Activated CD8-positive, alpha-beta memory T cell treated with anti-CD3 and anti-CD28 coated beads, Interleukin-2, amount 10 ng/mL, durations not matched to agents 7 days and 5 days (primary cell): ENCODE measurements around the gene CTAG1B. TPM values are rescaled to one million over a fixed set of nuclear protein-coding genes. Genes with fewer than 3 reads are reported as not detected.
A peak's percentile ranks its signal among the peaks of the same experiment; 100 is the strongest.
"Not testable (repeated sequence)": the region's sequence is repeated elsewhere in the genome, so short reads cannot be mapped to it uniquely, and the experiment has no call there.

Source experiments
- ATAC-seq: fragments of 150-1000 bp; cut with Tn5 transposase; one replicate; pipeline ENCODE4 v1.10.0; 2021; ENCODE audit warnings: moderate library complexity
- CTCF ChIA-PET: fragments of 350-600 bp; sonication (Branson Sonifier 250); formaldehyde crosslinking; loops from one replicate; lab custom pipeline; 2021; ENCODE audit warnings: antibody characterized with exemption; lab: Charles Lee
- DNase-seq: peaks from one replicate; pipeline ENCODE4 v3.0.0-alpha.2; 2020
- H3K27ac Mint-ChIP-seq: one replicate; pipeline ENCODE4 v1.8.0; 2021; ENCODE audit warnings: mild to moderate bottlenecking, mixed read lengths
- H3K27me3 Mint-ChIP-seq: one replicate; pipeline ENCODE4 v1.8.0; 2021; ENCODE audit warnings: mixed read lengths
- H3K36me3 Mint-ChIP-seq: one replicate; pipeline ENCODE4 v1.8.0; 2021; ENCODE audit warnings: mild to moderate bottlenecking, mixed read lengths
- H3K4me1 Mint-ChIP-seq: one replicate; pipeline ENCODE4 v1.8.0; 2021; ENCODE audit warnings: mixed read lengths
- H3K4me3 Mint-ChIP-seq: one replicate; pipeline ENCODE4 v1.8.0; 2021; ENCODE audit warnings: mild to moderate bottlenecking, moderate library complexity, mixed read lengths
- H3K9me3 Mint-ChIP-seq: one replicate; pipeline ENCODE4 v1.8.0; 2022; ENCODE audit warnings: low read depth, mixed read lengths
- total RNA-seq, 2 experiments: library from RNA; stranded (reverse); gene quantifications; one replicate each; pipeline ENCODE4 v1.2.3, GENCODE V29; 2021

CTAG1B gene
- total RNA-seq, 2 experiments from 2014 or later = not detected

DNA sequence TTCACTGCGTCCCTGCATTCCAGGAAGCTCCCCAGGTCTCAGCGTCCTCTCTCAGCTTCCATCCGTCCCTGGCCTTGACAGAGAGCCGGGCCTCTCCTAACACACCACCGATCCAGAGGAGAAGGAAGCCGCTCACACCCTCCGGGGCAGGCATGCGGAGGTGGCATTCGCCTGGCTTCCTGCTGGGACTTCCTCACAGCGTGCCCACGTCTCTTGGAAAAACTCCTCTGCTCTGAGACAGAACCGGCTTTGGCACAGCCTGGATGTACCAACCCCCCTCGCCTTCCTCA lies 31.1 kb upstream of the CTAG1B start:
- CTCF ChIA-PET = no interaction called here
- H3K9me3 Mint-ChIP-seq = no peaks in the 10 kb centered on the region
- no peaks in the 10 kb centered on the region for H3K27me3 Mint-ChIP-seq
- H3K4me1 Mint-ChIP-seq = no peaks in the 10 kb centered on the region
- ATAC-seq = no peak
- no peak overlapping the region for H3K4me3 Mint-ChIP-seq
- H3K27ac Mint-ChIP-seq = no peak overlapping the region
- H3K36me3 Mint-ChIP-seq = no peaks in the 10 kb centered on the region
- no peak for DNase-seq

DNA sequence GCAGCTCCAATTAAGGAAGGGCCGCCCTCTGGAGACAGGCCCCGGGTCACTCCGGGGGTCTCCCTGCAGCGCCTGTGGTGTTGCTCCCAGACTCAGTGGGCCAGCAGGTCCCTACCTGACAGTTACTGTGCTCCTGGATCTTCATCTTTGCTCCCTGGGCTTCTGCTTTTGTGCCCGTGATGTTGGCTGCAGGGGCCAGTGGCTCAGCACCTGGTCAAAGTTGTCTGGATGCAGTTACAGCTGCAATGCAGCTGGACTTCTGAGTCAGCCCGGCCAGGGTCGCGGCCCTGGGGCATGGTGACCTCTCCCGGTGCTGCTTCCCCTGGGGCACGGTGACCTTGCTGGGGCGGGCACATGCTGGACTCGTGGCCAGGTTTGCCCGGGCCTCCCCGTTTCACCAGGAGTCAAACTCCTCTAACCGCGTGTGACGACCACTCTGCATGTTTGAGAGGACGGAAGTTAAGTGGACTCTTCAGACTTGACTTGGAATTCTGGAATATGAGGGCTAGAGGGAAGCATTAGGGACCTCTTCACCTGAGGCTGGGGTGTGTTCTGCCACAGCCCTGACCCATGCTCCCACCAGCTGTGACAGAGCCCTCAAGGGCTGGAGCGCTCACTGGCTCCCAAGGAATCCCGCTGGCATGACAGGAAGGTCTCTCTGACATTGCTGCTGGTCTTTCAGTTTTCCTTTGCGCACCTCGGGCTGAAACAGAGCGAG lies 30.6 kb upstream of the CTAG1B start:
- H3K4me1 Mint-ChIP-seq = no peaks in the 10 kb centered on the region
- H3K36me3 Mint-ChIP-seq = no peaks in the 10 kb centered on the region
- no peaks in the 10 kb centered on the region for H3K27me3 Mint-ChIP-seq
- no peak overlapping the region for H3K27ac Mint-ChIP-seq
- no peak for ATAC-seq
- no peak for DNase-seq
- CTCF ChIA-PET = no interaction called here
- no peak overlapping the region for H3K4me3 Mint-ChIP-seq
- H3K9me3 Mint-ChIP-seq = no peaks in the 10 kb centered on the region

DNA sequence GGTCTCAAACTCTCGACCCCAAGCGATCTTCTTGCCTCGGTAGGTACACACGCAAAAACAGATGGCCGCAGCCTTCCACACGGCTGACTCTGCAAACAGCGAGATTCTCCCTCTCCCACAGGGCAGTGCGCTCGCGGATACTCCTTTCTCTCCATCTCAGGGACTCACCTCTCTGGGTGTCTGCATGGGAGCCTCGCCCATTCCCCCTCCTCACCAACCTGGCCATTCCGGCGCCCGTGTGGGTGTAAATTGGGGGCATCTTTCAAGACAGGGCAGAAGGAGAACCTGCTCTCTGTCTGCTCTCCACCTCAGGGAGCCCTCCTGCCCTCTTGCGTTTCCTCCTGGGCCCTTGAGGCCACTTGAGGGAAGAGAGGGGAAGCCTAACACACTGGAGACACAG lies 29.8 kb upstream of the CTAG1B start:
- no peaks in the 10 kb centered on the region for H3K27me3 Mint-ChIP-seq
- H3K4me3 Mint-ChIP-seq = no peak overlapping the region
- H3K4me1 Mint-ChIP-seq = no peaks in the 10 kb centered on the region
- CTCF ChIA-PET = no interaction called here
- no peak for DNase-seq
- no peak for ATAC-seq
- H3K9me3 Mint-ChIP-seq = no peaks in the 10 kb centered on the region
- H3K27ac Mint-ChIP-seq = no peak overlapping the region
- H3K36me3 Mint-ChIP-seq = no peaks in the 10 kb centered on the region

GRCh38 chrX:154645745-154646378 lies 26.8 kb upstream of the CTAG1B start:
- H3K4me1 Mint-ChIP-seq, H3K4me3 Mint-ChIP-seq, H3K9me3 Mint-ChIP-seq, CTCF ChIA-PET, H3K36me3 Mint-ChIP-seq, H3K27ac Mint-ChIP-seq, DNase-seq, H3K27me3 Mint-ChIP-seq: not testable (repeated sequence)
- ATAC-seq = peak; percentile 77

DNA sequence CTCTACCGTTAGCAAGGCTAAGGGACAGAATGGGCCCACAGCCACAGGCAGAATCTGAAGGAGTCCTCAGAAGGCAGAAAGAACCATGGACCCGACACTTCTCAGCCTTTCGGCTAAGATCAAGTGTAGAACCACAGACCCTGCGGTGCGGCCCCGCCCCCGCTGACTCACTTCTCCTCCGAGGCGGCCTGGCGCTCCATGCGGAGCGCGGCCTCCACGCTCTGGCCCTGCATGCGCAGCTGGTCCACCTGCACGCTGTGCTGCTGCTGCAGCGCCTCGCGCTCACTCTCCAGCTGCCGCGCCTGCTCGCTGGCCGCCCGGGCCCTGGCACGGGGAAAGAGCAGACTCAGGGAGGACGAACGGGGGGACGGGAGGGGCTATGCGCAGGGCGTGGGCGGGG lies 24.6 kb upstream of the CTAG1B start:
- CTCF ChIA-PET, H3K36me3 Mint-ChIP-seq, H3K27me3 Mint-ChIP-seq, H3K27ac Mint-ChIP-seq, DNase-seq, H3K9me3 Mint-ChIP-seq, ATAC-seq, H3K4me3 Mint-ChIP-seq, H3K4me1 Mint-ChIP-seq: not testable (repeated sequence)

DNA sequence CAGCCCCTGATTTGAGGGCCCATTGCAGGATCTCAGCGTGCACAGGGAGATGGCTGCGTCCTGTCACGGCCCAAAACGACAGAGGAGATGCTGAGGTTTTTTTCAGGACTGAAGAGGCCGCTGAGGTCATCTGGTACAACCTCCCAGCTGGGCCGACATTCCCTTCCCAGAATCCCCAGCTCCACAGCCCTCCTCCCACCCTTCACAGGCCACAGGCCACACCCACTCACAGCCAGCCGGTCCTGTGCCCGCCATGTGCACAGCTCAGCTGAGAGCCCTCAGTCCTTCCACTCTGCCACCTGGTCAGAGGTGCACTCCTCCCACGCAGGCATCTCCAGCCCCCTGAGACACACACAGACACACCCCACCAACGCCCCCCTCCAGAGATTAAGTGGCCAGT lies 22.7 kb upstream of the CTAG1B start:
- H3K27ac Mint-ChIP-seq, ATAC-seq, H3K9me3 Mint-ChIP-seq, H3K4me3 Mint-ChIP-seq, H3K4me1 Mint-ChIP-seq, H3K27me3 Mint-ChIP-seq, CTCF ChIA-PET, H3K36me3 Mint-ChIP-seq, DNase-seq: not testable (repeated sequence)

- H3K4me1 Mint-ChIP-seq, DNase-seq, H3K36me3 Mint-ChIP-seq, H3K9me3 Mint-ChIP-seq, ATAC-seq, H3K27me3 Mint-ChIP-seq, H3K27ac Mint-ChIP-seq, H3K4me3 Mint-ChIP-seq, CTCF ChIA-PET: not testable (repeated sequence)
These were observed 14.6 kb upstream of the CTAG1B start for GRCh38 chrX:154633661-154634060.

GRCh38 chrX:154630949-154631348 lies 11.9 kb upstream of the CTAG1B start:
- H3K27ac Mint-ChIP-seq, H3K9me3 Mint-ChIP-seq, H3K4me1 Mint-ChIP-seq, DNase-seq, H3K36me3 Mint-ChIP-seq, H3K4me3 Mint-ChIP-seq, CTCF ChIA-PET, ATAC-seq, H3K27me3 Mint-ChIP-seq: not testable (repeated sequence)

DNA sequence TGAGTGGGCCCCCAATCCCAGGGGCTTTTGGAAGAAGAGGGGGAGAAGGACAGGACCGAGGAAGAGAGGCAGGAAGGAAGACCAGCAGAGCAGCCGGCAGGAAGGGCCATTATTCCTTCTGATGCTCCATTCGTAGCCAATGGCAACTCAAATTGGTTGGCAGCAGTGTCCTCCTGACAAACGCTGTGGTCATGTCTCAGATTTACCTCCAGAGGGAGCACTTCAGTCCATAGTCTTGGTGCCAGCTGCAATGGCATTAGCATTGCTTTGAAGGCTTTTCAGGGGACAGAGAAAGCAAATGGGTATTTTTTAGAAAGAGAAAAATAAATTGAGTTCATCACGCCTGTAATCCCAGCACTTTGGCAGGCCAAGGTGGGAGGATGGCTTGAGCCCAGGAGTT lies 9.9 kb upstream of the CTAG1B start:
- CTCF ChIA-PET, H3K36me3 Mint-ChIP-seq, H3K27me3 Mint-ChIP-seq, H3K9me3 Mint-ChIP-seq, DNase-seq, H3K27ac Mint-ChIP-seq, H3K4me1 Mint-ChIP-seq, H3K4me3 Mint-ChIP-seq: not testable (repeated sequence)
- peak; percentile 61 for ATAC-seq

DNA sequence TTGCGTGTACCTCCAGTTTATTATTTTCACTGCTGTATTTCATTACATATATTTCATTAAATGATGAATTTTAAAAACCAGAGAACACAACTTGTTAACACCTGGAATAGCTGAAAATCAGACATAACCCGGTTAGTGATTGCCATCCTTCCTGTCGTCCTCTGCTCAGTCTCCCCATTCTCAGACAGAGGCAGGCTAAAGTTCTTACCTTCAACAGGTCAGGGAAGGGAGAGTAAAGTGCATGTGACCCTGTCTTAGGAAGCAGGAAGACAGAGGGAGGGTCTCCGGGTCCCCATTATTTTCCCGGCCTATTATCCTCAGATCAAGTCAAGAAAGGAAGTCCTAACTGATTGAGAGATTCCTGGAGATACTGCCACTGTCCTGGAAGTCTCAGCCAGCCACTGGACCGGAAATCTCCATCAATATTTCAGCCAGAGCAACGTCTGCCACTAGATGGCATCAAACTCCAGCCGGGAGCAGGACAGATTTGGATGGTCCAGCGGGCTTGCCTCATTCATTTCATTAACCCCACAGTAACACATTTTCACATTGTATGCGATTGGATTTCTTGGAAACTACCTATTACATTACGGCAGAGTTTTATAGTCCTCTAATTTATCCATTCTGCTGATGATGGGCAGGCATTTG lies 1.8 kb upstream of the CTAG1B start:
- DNase-seq, H3K36me3 Mint-ChIP-seq, H3K9me3 Mint-ChIP-seq, ATAC-seq, H3K27ac Mint-ChIP-seq, H3K27me3 Mint-ChIP-seq, H3K4me1 Mint-ChIP-seq, H3K4me3 Mint-ChIP-seq, CTCF ChIA-PET: not testable (repeated sequence)

DNA sequence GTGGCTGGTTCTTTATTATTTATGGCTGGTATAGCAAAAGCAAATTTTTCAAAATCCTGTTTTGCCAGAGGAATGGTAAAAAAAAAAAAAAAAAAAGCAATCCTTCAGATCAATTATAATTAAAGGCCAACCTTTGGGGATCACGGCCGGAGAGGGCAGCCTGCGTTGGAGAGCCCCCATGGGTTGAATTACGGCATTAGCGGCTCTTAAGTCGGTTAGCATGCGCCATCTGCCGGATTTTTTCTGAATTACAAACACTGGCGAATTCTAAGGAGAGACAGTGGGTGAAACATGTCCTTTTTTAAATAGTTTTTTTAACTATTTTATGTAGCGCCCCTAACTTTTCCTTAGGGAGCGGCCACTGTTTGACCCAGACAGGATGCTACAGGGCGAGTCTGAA lies 5.5 kb downstream of the CTAG1B start:
- CTCF ChIA-PET, H3K27me3 Mint-ChIP-seq, H3K4me1 Mint-ChIP-seq, H3K27ac Mint-ChIP-seq, H3K36me3 Mint-ChIP-seq, H3K4me3 Mint-ChIP-seq, DNase-seq, H3K9me3 Mint-ChIP-seq, ATAC-seq: not testable (repeated sequence)

DNA sequence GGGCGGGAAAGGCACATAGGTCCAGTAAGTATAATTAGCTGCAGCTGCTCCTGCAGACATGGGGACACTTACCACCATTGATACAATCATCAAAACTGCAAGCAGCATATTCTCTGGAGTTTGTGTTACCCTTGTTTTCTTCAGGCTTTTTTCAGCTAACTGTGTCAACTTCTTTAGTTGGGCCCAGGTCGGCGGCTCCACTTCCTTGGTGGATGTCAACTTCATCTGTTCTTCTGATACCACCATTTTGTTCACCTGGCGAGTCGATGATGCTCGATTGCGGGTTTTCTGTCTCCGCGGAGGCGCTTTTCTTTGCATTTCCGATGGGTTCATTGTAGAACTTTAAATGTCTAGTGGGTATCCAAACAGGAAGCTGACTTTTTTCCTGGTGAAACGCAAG lies 7.9 kb downstream of the CTAG1B start:
- H3K27me3 Mint-ChIP-seq, H3K9me3 Mint-ChIP-seq, ATAC-seq, DNase-seq, CTCF ChIA-PET, H3K27ac Mint-ChIP-seq, H3K4me3 Mint-ChIP-seq, H3K36me3 Mint-ChIP-seq: not testable (repeated sequence)
- H3K4me1 Mint-ChIP-seq = peaks cover 11% of the 10 kb centered on the region

GRCh38 chrX:154608823-154609222 lies 10.3 kb downstream of the CTAG1B start:
- DNase-seq, H3K9me3 Mint-ChIP-seq, CTCF ChIA-PET, H3K36me3 Mint-ChIP-seq, H3K27me3 Mint-ChIP-seq, H3K4me3 Mint-ChIP-seq, H3K27ac Mint-ChIP-seq, ATAC-seq: not testable (repeated sequence)
- peaks cover 16% of the 10 kb centered on the region for H3K4me1 Mint-ChIP-seq

GRCh38 chrX:154607976-154608375 lies 11.1 kb downstream of the CTAG1B start:
- CTCF ChIA-PET, DNase-seq, ATAC-seq, H3K36me3 Mint-ChIP-seq, H3K9me3 Mint-ChIP-seq, H3K4me3 Mint-ChIP-seq, H3K27me3 Mint-ChIP-seq, H3K27ac Mint-ChIP-seq: not testable (repeated sequence)
- H3K4me1 Mint-ChIP-seq = peaks cover 17% of the 10 kb centered on the region
